GM23338 (cell line): Measurements from ENCODE around the gene QKI. TPM values are rescaled to one million over a fixed set of nuclear protein-coding genes. Genes with fewer than 3 reads are reported as not detected.

Source experiments
- ATAC-seq: fragments of 200-7000 bp; cut with Tn5 transposase; 3 replicates; pipeline ENCODE4 v1.9.1; 2020
- DNase-seq: peaks from one replicate; pipeline ENCODE4 v3.0.0-alpha.2; 2015; ENCODE audit warnings: low spot score
- H2AFZ ChIP-seq: fragments of 200-600 bp; sonication (generic); 2 replicates; pipeline ENCODE4 v1.8.0; 2016; ENCODE audit warnings: antibody characterized with exemption, mild to moderate bottlenecking, moderate library complexity
- H3F3A ChIP-seq: fragments of 200-600 bp; sonication (generic); replicated peaks from 2 replicates; pipeline ENCODE4 v1.8.0; 2017; ENCODE audit warnings: antibody characterized with exemption, mixed run types, low read depth
- H3K27ac ChIP-seq: fragments of 200-600 bp; sonication (generic); 2 replicates; pipeline ENCODE4 v1.6.1; 2016; ENCODE audit warnings: low read depth
- H3K27me3 ChIP-seq: fragments of 200-600 bp; sonication (generic); 2 replicates; pipeline ENCODE4 v1.8.0; 2016; ENCODE audit warnings: mild to moderate bottlenecking, mixed run types, moderate library complexity; ENCODE audit not compliant: insufficient read depth
- H3K36me3 ChIP-seq: fragments of 200-600 bp; sonication (generic); 2 replicates; pipeline ENCODE4 v1.8.0; 2016; ENCODE audit warnings: mild to moderate bottlenecking; ENCODE audit not compliant: insufficient read depth
- H3K4me1 ChIP-seq: fragments of 200-600 bp; sonication (generic); 2 replicates; pipeline ENCODE4 v1.8.0; 2016; ENCODE audit warnings: mild to moderate bottlenecking, moderate library complexity; ENCODE audit not compliant: insufficient read depth
- H3K4me2 ChIP-seq: fragments of 200-600 bp; sonication (generic); 2 replicates; pipeline ENCODE4 v1.7.1; 2017; ENCODE audit warnings: mixed run types
- H3K4me3 ChIP-seq: fragments of 200-600 bp; sonication (generic); 2 replicates; pipeline ENCODE4 v1.6.1; 2016; ENCODE audit warnings: mixed run types
- H3K79me2 ChIP-seq: fragments of 200-600 bp; sonication (generic); replicated peaks from 2 replicates; pipeline ENCODE4 v1.8.0; 2017; ENCODE audit warnings: mild to moderate bottlenecking; ENCODE audit not compliant: insufficient read depth
- H3K9me2 ChIP-seq: fragments of 200-600 bp; sonication (generic); 2 replicates; pipeline ENCODE4 v1.8.0; 2017; ENCODE audit not compliant: insufficient read depth
- H4K20me1 ChIP-seq: fragments of 200-600 bp; sonication (generic); replicated peaks from 2 replicates; pipeline ENCODE4 v1.8.0; 2017; ENCODE audit warnings: mild to moderate bottlenecking; ENCODE audit not compliant: insufficient read depth
- H3K27ac Mint-ChIP-seq: 2 replicates; pipeline ENCODE4 v1.8.0; 2020; ENCODE audit warnings: inconsistent platforms, mild to moderate bottlenecking, moderate library complexity, mixed read lengths
- H3K27me3 Mint-ChIP-seq: 3 replicates; pipeline ENCODE4 v1.8.0; 2022; ENCODE audit warnings: low read depth, mild to moderate bottlenecking, moderate library complexity, mixed read lengths, inconsistent platforms; ENCODE audit not compliant: insufficient read depth, poor library complexity
- H3K36me3 Mint-ChIP-seq: 3 replicates; pipeline ENCODE4 v1.8.0; 2021; ENCODE audit warnings: low read depth, mild to moderate bottlenecking, inconsistent platforms, moderate library complexity, mixed read lengths
- H3K4me1 Mint-ChIP-seq: 3 replicates; pipeline ENCODE4 v1.8.0; 2020; ENCODE audit warnings: mild to moderate bottlenecking, inconsistent platforms, mixed read lengths
- H3K4me3 Mint-ChIP-seq: 3 replicates; pipeline ENCODE4 v1.8.0; 2021; ENCODE audit warnings: moderate library complexity, mild to moderate bottlenecking, inconsistent platforms, mixed read lengths
- H3K9me3 Mint-ChIP-seq: 3 replicates; pipeline ENCODE4 v1.8.0; 2020; ENCODE audit warnings: moderate library complexity, mild to moderate bottlenecking, inconsistent platforms, mixed read lengths
- EZH2 ChIP-seq: fragments of 200-600 bp; sonication (generic); IDR thresholded peaks from one replicate; pipeline ENCODE4 v1.8.0; 2017; ENCODE audit warnings: antibody characterized with exemption, mild to moderate bottlenecking, low read depth; ENCODE audit not compliant: unreplicated experiment
- EZH2phosphoT487 ChIP-seq: fragments of 200-600 bp; sonication (generic); IDR thresholded peaks from one replicate; pipeline ENCODE4 v1.8.1; 2018; ENCODE audit warnings: antibody characterized with exemption; ENCODE audit not compliant: unreplicated experiment
- POLR2AphosphoS5 ChIP-seq: IDR thresholded peaks from 2 replicates; pipeline ENCODE4 v1.6.1; 2016; ENCODE audit warnings: antibody characterized with exemption, low read depth
- STAT1 ChIP-seq: IDR thresholded peaks from one replicate; pipeline ENCODE4 v1.6.1; 2016; ENCODE audit warnings: antibody characterized with exemption; ENCODE audit not compliant: unreplicated experiment
- ZNF331 ChIP-seq: fragments of 250-450 bp; sonication (Bioruptor Pico); IDR thresholded peaks from 2 replicates; pipeline ENCODE4 v1.5.0; 2020; ENCODE audit warnings: low read depth, mild to moderate bottlenecking, moderate library complexity
- polyA plus RNA-seq: library from polyadenylated mRNA; unstranded; fragments of >200 nt; fragmentation: Nextera tagmentation; extraction: Ambion mirVana; gene quantifications from 2 replicates; pipeline ENCODE4 v1.2.1, GENCODE V29; 2016
- total RNA-seq: library from RNA; depleted of rRNA; stranded (reverse); fragments of >200 nt; shearing (Covaris generic); gene quantifications from 2 replicates; pipeline ENCODE4 v1.2.3, GENCODE V29; 2014
- TF ChIP-seq, protein P1 (sequence below), 2 experiments: fragments of 200-600 bp in 1 of 2; sonication (generic) in 1 of 2; conservative IDR thresholded peaks; 2 replicates each; pipeline versions ENCODE4 v1.5.1 to v1.6.1; 2016 to 2017; ENCODE audit warnings: antibody characterized with exemption in 2 of 2, low read depth in 2 of 2, mild to moderate bottlenecking in 2 of 2, moderate library complexity in 1 of 2
- TF ChIP-seq, protein P2 (sequence below): IDR thresholded peaks from 2 replicates; pipeline ENCODE4 v1.6.1; 2016; ENCODE audit warnings: antibody characterized with exemption
- TF ChIP-seq, protein P3 (sequence below): fragments of 250-450 bp; sonication (Bioruptor Pico); IDR thresholded peaks from 2 replicates; pipeline ENCODE4 v1.5.0; 2020; ENCODE audit warnings: mild to moderate bottlenecking, moderate library complexity

QKI gene
- total and polyA plus RNA-seq, 2 experiments from 2014 or later: 60.8 to 159 TPM

DNA sequence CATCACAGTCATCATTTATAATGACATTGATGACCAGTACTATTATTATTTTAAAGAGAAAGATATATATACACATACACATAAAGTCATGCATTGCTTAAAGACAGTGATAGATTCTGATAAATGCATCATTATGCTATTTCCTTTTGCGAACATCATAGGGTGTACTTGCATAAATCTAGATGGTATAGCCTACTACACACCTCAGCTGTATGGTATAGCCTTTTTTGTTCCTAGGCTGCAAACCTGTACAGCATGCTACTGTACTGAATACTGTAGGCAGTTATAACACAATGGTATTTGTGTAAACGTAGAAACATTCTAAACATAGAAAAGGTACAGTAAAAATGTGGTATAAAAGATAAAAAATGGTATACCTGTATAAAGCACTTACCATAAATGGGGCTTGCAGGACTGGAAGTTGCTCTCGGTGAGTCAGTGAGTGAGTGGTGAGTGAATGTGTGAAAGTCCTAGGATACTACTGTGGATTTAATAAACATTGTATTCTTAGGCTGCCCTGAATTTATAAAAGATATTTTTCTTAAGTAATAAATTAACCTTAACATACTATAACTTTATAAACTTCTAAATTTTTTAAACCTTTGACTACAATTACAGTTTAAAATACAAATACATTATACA lies 23.9 kb downstream of the QKI start:
- Histone ChIP-seq H4K20me1 (peaks cover 28% of the 10 kb centered on the region), H2AFZ (no peak overlapping the region), H3K9me2 (no peaks in the 10 kb centered on the region), H3K27ac (no peak overlapping the region), H3K4me3 (no peak overlapping the region), H3K79me2 (peaks cover 100% of the 10 kb centered on the region), H3F3A (no peaks in the 10 kb centered on the region), H3K4me1 (peaks cover 25% of the 10 kb centered on the region), H3K27me3 (no peaks in the 10 kb centered on the region), H3K4me2 (no peak overlapping the region), H3K36me3 (no peaks in the 10 kb centered on the region)
- ATAC-seq (no peak), DNase-seq (no peak)
- H3K9me3 Mint-ChIP-seq: no peaks in the 10 kb centered on the region
- H3K4me3 Mint-ChIP-seq: no peak overlapping the region
- H3K27me3 Mint-ChIP-seq: peaks cover 8% of the 10 kb centered on the region
- peaks cover 49% of the 10 kb centered on the region for H3K4me1 Mint-ChIP-seq
- H3K27ac Mint-ChIP-seq: no peak overlapping the region
- TF ChIP-seq, protein P1, sequence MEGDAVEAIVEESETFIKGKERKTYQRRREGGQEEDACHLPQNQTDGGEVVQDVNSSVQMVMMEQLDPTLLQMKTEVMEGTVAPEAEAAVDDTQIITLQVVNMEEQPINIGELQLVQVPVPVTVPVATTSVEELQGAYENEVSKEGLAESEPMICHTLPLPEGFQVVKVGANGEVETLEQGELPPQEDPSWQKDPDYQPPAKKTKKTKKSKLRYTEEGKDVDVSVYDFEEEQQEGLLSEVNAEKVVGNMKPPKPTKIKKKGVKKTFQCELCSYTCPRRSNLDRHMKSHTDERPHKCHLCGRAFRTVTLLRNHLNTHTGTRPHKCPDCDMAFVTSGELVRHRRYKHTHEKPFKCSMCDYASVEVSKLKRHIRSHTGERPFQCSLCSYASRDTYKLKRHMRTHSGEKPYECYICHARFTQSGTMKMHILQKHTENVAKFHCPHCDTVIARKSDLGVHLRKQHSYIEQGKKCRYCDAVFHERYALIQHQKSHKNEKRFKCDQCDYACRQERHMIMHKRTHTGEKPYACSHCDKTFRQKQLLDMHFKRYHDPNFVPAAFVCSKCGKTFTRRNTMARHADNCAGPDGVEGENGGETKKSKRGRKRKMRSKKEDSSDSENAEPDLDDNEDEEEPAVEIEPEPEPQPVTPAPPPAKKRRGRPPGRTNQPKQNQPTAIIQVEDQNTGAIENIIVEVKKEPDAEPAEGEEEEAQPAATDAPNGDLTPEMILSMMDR (conservative IDR thresholded peaks at IDR 0.05; ENCODE audit: low read depth in 2 of 2): no peak
- TF ChIP-seq, protein P2, sequence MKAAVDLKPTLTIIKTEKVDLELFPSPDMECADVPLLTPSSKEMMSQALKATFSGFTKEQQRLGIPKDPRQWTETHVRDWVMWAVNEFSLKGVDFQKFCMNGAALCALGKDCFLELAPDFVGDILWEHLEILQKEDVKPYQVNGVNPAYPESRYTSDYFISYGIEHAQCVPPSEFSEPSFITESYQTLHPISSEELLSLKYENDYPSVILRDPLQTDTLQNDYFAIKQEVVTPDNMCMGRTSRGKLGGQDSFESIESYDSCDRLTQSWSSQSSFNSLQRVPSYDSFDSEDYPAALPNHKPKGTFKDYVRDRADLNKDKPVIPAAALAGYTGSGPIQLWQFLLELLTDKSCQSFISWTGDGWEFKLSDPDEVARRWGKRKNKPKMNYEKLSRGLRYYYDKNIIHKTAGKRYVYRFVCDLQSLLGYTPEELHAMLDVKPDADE: no peak
- TF ChIP-seq POLR2AphosphoS5: no peak
- TF ChIP-seq EZH2: no peak
- TF ChIP-seq, protein P3, sequence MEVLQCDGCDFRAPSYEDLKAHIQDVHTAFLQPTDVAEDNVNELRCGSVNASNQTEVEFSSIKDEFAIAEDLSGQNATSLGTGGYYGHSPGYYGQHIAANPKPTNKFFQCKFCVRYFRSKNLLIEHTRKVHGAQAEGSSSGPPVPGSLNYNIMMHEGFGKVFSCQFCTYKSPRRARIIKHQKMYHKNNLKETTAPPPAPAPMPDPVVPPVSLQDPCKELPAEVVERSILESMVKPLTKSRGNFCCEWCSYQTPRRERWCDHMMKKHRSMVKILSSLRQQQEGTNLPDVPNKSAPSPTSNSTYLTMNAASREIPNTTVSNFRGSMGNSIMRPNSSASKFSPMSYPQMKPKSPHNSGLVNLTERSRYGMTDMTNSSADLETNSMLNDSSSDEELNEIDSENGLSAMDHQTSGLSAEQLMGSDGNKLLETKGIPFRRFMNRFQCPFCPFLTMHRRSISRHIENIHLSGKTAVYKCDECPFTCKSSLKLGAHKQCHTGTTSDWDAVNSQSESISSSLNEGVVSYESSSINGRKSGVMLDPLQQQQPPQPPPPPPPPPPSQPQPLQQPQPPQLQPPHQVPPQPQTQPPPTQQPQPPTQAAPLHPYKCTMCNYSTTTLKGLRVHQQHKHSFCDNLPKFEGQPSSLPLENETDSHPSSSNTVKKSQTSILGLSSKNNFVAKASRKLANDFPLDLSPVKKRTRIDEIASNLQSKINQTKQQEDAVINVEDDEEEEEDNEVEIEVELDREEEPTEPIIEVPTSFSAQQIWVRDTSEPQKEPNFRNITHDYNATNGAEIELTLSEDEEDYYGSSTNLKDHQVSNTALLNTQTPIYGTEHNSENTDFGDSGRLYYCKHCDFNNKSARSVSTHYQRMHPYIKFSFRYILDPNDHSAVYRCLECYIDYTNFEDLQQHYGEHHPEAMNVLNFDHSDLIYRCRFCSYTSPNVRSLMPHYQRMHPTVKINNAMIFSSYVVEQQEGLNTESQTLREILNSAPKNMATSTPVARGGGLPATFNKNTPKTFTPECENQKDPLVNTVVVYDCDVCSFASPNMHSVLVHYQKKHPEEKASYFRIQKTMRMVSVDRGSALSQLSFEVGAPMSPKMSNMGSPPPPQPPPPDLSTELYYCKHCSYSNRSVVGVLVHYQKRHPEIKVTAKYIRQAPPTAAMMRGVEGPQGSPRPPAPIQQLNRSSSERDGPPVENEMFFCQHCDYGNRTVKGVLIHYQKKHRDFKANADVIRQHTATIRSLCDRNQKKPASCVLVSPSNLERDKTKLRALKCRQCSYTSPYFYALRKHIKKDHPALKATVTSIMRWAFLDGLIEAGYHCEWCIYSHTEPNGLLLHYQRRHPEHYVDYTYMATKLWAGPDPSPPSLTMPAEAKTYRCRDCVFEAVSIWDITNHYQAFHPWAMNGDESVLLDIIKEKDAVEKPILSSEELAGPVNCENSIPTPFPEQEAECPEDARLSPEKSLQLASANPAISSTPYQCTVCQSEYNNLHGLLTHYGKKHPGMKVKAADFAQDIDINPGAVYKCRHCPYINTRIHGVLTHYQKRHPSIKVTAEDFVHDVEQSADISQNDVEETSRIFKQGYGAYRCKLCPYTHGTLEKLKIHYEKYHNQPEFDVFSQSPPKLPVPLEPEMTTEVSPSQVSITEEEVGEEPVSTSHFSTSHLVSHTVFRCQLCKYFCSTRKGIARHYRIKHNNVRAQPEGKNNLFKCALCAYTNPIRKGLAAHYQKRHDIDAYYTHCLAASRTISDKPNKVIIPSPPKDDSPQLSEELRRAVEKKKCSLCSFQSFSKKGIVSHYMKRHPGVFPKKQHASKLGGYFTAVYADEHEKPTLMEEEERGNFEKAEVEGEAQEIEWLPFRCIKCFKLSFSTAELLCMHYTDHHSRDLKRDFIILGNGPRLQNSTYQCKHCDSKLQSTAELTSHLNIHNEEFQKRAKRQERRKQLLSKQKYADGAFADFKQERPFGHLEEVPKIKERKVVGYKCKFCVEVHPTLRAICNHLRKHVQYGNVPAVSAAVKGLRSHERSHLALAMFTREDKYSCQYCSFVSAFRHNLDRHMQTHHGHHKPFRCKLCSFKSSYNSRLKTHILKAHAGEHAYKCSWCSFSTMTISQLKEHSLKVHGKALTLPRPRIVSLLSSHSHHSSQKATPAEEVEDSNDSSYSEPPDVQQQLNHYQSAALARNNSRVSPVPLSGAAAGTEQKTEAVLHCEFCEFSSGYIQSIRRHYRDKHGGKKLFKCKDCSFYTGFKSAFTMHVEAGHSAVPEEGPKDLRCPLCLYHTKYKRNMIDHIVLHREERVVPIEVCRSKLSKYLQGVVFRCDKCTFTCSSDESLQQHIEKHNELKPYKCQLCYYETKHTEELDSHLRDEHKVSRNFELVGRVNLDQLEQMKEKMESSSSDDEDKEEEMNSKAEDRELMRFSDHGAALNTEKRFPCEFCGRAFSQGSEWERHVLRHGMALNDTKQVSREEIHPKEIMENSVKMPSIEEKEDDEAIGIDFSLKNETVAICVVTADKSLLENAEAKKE (CRISPR knock-in tag): no peak
- no peak for TF ChIP-seq STAT1
- no peak for TF ChIP-seq EZH2phosphoT487
- no peak for TF ChIP-seq ZNF331 (CRISPR knock-in tag)
- H3K36me3 Mint-ChIP-seq: no peaks in the 10 kb centered on the region; the same call in 2 of the 3 replicates
